Ascending aorta (tissue), 2 donors: Measurements from ENCODE around the gene OR6M1. TPM values are rescaled to one million over a fixed set of nuclear protein-coding genes. Genes with fewer than 3 reads are reported as not detected.

ENCODE experiments used
- DNase-seq, 2 donors: peaks; one replicate each; pipeline ENCODE4 v3.0.0-alpha.2; 2019; ENCODE audit warnings: low spot score in 2 of 2
- H3K27ac ChIP-seq, 2 donors: fragments of 200-600 bp; sonication (generic); one replicate each; pipeline ENCODE4 v1.5.1; 2016 to 2017; ENCODE audit warnings: mild to moderate bottlenecking in 1 of 2
- H3K27me3 ChIP-seq: fragments of 200-600 bp; sonication (generic); one replicate; pipeline ENCODE4 v1.5.1; 2017
- H3K36me3 ChIP-seq, 2 donors: fragments of 200-600 bp; sonication (generic); one replicate each; pipeline ENCODE4 v1.5.1; 2016
- H3K4me1 ChIP-seq, 2 donors: fragments of 200-600 bp; sonication (generic); one replicate each; pipeline ENCODE4 v1.5.1; 2016 to 2017; ENCODE audit warnings: mild to moderate bottlenecking in 1 of 2
- H3K4me3 ChIP-seq, 2 donors: fragments of 200-600 bp; sonication (generic); one replicate each; pipeline ENCODE4 v1.5.1; 2016 to 2017; ENCODE audit warnings: mild to moderate bottlenecking in 1 of 2
- H3K9me3 ChIP-seq, 2 donors: fragments of 200-600 bp; sonication (generic); one replicate each; pipeline ENCODE4 v1.5.1; 2016
- intact Hi-C: fragments of 100-400 bp; cut with DNase I; formaldehyde crosslinking; loops from one replicate; pipeline ENCODE4 v1.15.1; 2023
- total RNA-seq: library from RNA; depleted of rRNA; stranded (reverse); fragments of >200 nt; gene quantifications from one replicate; pipeline ENCODE4 v1.1.0, GENCODE V29; 2016
- TF ChIP-seq, protein P1 (sequence below), 3 experiments: fragments of 200-600 bp in 2 of 3; fragments of 450-650 bp in 1 of 3; sonication (generic) in 2 of 3; IDR thresholded peaks; one replicate each; pipeline ENCODE4 v1.5.1; 2016 to 2019; ENCODE audit warnings: antibody characterized with exemption in 3 of 3, mild to moderate bottlenecking in 1 of 3, moderate library complexity in 1 of 3

Gene OR6M1
- total RNA-seq, 1 donor from 2014 or later = not detected

DNA sequence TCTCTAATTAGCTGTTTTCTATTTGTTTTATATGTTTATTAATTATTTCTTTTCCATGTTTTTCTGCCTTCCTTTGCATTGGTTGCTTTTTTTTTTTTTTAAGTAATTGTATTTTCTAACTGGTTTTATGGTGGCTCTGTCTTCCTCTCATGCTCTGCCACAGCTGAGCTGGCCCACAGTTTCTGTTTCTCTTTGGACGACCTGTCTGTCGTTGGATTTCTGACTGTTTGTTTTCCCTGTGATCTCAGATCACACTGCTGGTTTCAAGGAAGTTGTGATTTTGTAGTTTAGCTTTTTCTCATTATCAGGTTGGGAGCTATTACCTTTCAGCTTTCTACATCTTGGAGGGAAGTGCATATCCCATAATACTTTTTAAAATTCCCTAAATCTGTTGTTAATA, 15.9 kb upstream of the OR6M1 start:
- Histone ChIP-seq H3K9me3 (no peaks in the 10 kb centered on the region), H3K36me3 (no peaks in the 10 kb centered on the region), H3K27me3 (no peaks in the 10 kb centered on the region), H3K4me1 (no peaks in the 10 kb centered on the region), H3K27ac (no peak overlapping the region), H3K4me3 (no peak overlapping the region)
- intact Hi-C loops = no loop called here
- TF ChIP-seq, protein P1, sequence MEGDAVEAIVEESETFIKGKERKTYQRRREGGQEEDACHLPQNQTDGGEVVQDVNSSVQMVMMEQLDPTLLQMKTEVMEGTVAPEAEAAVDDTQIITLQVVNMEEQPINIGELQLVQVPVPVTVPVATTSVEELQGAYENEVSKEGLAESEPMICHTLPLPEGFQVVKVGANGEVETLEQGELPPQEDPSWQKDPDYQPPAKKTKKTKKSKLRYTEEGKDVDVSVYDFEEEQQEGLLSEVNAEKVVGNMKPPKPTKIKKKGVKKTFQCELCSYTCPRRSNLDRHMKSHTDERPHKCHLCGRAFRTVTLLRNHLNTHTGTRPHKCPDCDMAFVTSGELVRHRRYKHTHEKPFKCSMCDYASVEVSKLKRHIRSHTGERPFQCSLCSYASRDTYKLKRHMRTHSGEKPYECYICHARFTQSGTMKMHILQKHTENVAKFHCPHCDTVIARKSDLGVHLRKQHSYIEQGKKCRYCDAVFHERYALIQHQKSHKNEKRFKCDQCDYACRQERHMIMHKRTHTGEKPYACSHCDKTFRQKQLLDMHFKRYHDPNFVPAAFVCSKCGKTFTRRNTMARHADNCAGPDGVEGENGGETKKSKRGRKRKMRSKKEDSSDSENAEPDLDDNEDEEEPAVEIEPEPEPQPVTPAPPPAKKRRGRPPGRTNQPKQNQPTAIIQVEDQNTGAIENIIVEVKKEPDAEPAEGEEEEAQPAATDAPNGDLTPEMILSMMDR (IDR thresholded peaks at IDR 0.05) = no peak
- DNase-seq = no peak

DNA sequence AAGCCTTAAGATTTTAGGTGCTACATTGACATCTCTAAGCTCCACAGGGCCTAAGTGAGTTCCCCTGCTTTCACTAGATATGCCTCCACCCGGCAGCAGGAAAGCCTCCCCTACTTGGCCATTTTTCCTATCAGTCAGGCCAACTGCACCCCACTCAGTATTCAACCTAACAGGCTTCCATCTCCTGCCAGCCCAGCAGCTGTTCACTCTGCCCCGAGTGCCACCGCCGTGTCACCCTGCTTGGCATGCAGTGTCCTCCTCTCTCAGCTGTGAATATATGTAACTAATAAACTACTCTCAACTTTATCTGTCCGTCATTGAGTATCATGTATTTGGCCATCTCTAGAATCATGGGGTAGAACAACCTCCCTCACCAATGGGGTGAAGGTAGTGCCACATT, 9.0 kb upstream of the OR6M1 start:
- TF ChIP-seq, protein P1 (IDR thresholded peaks at IDR 0.05) = no peak
- Histone ChIP-seq H3K4me1 (no peaks in the 10 kb centered on the region), H3K4me3 (no peak overlapping the region), H3K9me3 (no peaks in the 10 kb centered on the region), H3K27me3 (no peaks in the 10 kb centered on the region), H3K27ac (no peak overlapping the region), H3K36me3 (no peaks in the 10 kb centered on the region)
- DNase-seq = no peak
- intact Hi-C loops = no loop called here

DNA sequence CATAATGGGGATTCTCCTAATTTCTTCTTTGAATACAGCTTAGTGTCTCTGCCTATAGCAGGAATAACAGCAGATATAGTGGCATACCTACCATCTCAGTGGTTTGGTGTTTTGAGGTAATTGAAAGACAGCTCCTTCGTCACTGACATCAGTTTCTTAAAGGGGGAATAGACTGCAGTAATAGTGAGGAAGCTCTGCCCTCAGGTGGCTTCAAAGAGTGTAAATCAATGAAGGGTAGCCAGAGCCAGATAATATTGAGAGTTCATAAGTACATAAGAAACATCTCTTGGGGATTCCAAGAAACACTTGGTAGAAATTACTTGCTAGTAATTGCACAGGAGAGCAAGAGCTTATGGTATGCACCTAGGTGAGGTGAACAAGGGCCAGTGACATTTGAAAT, 4.4 kb downstream of the OR6M1 start:
- no peaks in the 10 kb centered on the region for H3K4me1 ChIP-seq
- intact Hi-C loops = no loop called here
- H3K36me3 ChIP-seq = no peaks in the 10 kb centered on the region
- H3K4me3 ChIP-seq = no peak overlapping the region
- TF ChIP-seq, protein P1 (IDR thresholded peaks at IDR 0.05) = no peak
- no peak for DNase-seq
- H3K9me3 ChIP-seq = no peaks in the 10 kb centered on the region
- H3K27me3 ChIP-seq = no peaks in the 10 kb centered on the region
- H3K27ac ChIP-seq = no peak overlapping the region

DNA sequence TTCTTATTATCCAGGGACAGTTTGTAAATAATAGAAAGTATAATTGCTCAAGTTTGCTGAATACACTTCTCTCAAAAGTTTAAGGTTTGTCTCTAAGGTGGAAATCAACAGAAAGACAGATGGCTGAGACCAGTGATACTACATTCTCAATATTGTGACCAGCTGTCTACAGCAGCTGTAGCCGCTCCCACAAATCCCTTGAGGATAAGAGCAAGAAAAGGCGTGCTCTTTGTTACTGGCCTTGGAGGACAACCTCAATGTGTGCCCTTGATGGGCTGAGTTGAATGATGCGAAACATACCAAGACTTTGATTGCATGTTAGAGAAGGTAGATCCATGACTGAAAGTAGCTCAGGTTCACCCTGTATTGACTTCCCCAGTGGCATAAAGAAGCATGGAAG, 6.1 kb downstream of the OR6M1 start:
- TF ChIP-seq, protein P1 (IDR thresholded peaks at IDR 0.05) = no peak
- H3K36me3 ChIP-seq = no peaks in the 10 kb centered on the region
- intact Hi-C loops = no loop called here
- H3K4me3 ChIP-seq = no peak overlapping the region
- no peak overlapping the region for H3K27ac ChIP-seq
- H3K9me3 ChIP-seq = no peaks in the 10 kb centered on the region
- no peaks in the 10 kb centered on the region for H3K4me1 ChIP-seq
- no peaks in the 10 kb centered on the region for H3K27me3 ChIP-seq
- no peak for DNase-seq

DNA sequence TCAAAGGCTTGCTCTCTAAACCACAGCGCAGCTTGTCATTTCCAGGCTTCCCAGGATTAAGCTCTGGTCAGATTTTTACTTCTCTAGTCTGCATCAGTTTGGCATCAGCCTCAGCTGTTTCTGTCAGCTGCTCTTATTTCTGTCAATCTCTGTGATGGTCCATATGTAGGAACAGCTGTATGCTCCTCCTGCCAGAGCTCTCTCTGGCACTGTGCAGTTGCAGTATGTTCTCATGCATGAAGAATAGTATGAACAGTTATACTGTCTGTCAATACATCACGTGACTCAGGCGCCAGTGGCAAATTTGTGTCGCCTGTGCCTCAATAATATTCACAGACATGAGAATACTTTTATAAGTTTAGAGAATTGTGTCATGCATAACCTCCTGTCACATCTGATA, 6.7 kb downstream of the OR6M1 start:
- intact Hi-C loops = no loop called here
- Histone ChIP-seq H3K4me3 (no peak overlapping the region), H3K9me3 (no peaks in the 10 kb centered on the region), H3K27ac (no peak overlapping the region), H3K27me3 (no peaks in the 10 kb centered on the region), H3K4me1 (no peaks in the 10 kb centered on the region), H3K36me3 (no peaks in the 10 kb centered on the region)
- no peak for DNase-seq
- TF ChIP-seq, protein P1 (IDR thresholded peaks at IDR 0.05) = no peak
